H1 (cell line): Measurements from ENCODE around the gene CDC27. TPM values are rescaled to one million over a fixed set of nuclear protein-coding genes. Genes with fewer than 3 reads are reported as not detected.

Source experiments
- HDAC6 ChIP-seq: IDR thresholded peaks from one replicate; pipeline ENCODE4 v1.7.1; 2012; ENCODE audit warnings: low read depth, mild to moderate bottlenecking, inconsistent platforms, low read length, moderate library complexity
- RFX5 ChIP-seq: IDR thresholded peaks from 2 replicates; pipeline ENCODE4 v1.6.1; 2011; ENCODE audit warnings: low read depth, low read length, improper control_type of control experiment, borderline replicate concordance
- SP4 ChIP-seq: IDR thresholded peaks from 2 replicates; pipeline ENCODE4 v1.6.1; 2012; ENCODE audit warnings: low read length, inconsistent platforms
- polyA plus RNA-seq, 7 experiments: library from polyadenylated mRNA; depleted of rRNA in 3 of 7; stranded (reverse) in 5 of 7; unstranded in 2 of 7; fragments of >200 nt in 5 of 7; fragments of 200-250 nt in 2 of 7; gene quantifications; 1 replicate in 5 of 7; 2 replicates in 1 of 7; 4 replicates in 1 of 7; pipeline versions ENCODE4 v1.2.1 to v1.2.3, GENCODE V29; 2011 to 2013; ENCODE audit warnings: missing spikeins in 2 of 7, mixed read lengths in 2 of 7
- total RNA-seq: library from RNA; stranded (reverse); fragmentation: NEBNext Ultra II Directional; extraction: Animal tissue kit (Norgen Biotek cat#: 25700); gene quantifications from 2 replicates; pipeline ENCODE4 v1.2.1, GENCODE V29; 2021

Gene CDC27
- total and polyA plus RNA-seq, 2 of the 8 experiments (the other 6 are each of a cell fraction or from before 2014, with no cell fraction given): 41.9 to 87.5 TPM

GRCh38 chr17:47232465-47232864, 43.4 kb upstream of the CDC27 start (continued):
- TF ChIP-seq RFX5: no peak
- TF ChIP-seq SP4: no peak
- no peak for TF ChIP-seq HDAC6
